WTC11 (cell line): Measurements from ENCODE around the gene SNHG17. TPM values are rescaled to one million over a fixed set of nuclear protein-coding genes. Genes with fewer than 3 reads are reported as not detected.
"Not testable (repeated sequence)": the region's sequence is repeated elsewhere in the genome, so short reads cannot be mapped to it uniquely, and the experiment has no call there.

Experiments used
- ATAC-seq: fragments of 200-7000 bp; cut with Tn5 transposase; 2 replicates; pipeline ENCODE4 v1.10.0; 2021; ENCODE audit warnings: mild to moderate bottlenecking, moderate library complexity
- CTCF ChIA-PET: fragments of 300-600 bp; sonication (Branson Sonifier 250); formaldehyde crosslinking; loops from one replicate; lab custom pipeline; 2021; ENCODE audit warnings: antibody characterized with exemption; lab: Charles Lee
- POLR2A ChIA-PET: fragments of 350-600 bp; sonication (Branson Sonifier 250); formaldehyde crosslinking; loops from one replicate; lab custom pipeline; 2021; ENCODE audit warnings: antibody characterized with exemption; lab: Charles Lee
- DNase-seq: peaks from one replicate; pipeline ENCODE4 v3.0.0; 2021; ENCODE audit warnings: low spot score
- H3K27ac Mint-ChIP-seq: 2 replicates; pipeline ENCODE4 v1.8.0; 2021; ENCODE audit warnings: mixed read lengths
- H3K27me3 Mint-ChIP-seq: 2 replicates; pipeline ENCODE4 v1.8.0; 2021; ENCODE audit warnings: low read depth, mild to moderate bottlenecking, moderate library complexity, mixed read lengths
- H3K36me3 Mint-ChIP-seq: 2 replicates; pipeline ENCODE4 v1.8.0; 2021; ENCODE audit warnings: mixed read lengths
- H3K4me1 Mint-ChIP-seq: 2 replicates; pipeline ENCODE4 v1.8.0; 2022; ENCODE audit warnings: mixed read lengths
- H3K4me3 Mint-ChIP-seq: 2 replicates; pipeline ENCODE4 v1.8.0; 2021; ENCODE audit warnings: mild to moderate bottlenecking, moderate library complexity, mixed read lengths
- H3K9me3 Mint-ChIP-seq: 2 replicates; pipeline ENCODE4 v1.8.0; 2021; ENCODE audit warnings: mixed read lengths
- FOXK1 ChIP-seq: sonication (generic); formaldehyde crosslinking; IDR thresholded peaks from 2 replicates; pipeline ENCODE4 v1.8.0; 2022; ENCODE audit warnings: mild to moderate bottlenecking, moderate library complexity, missing genetic modification reagents
- NFATC4 ChIP-seq: fragments of 250-450 bp; sonication (Bioruptor Pico); IDR thresholded peaks from 2 replicates; pipeline ENCODE4 v1.9.0; 2021; ENCODE audit warnings: mild to moderate bottlenecking
- NFYB ChIP-seq: sonication (generic); formaldehyde crosslinking; conservative IDR thresholded peaks from 2 replicates; pipeline ENCODE4 v1.8.0; 2022; ENCODE audit warnings: low read depth, missing genetic modification reagents
- NR2C2 ChIP-seq: sonication (generic); formaldehyde crosslinking; IDR thresholded peaks from 2 replicates; pipeline ENCODE4 v1.8.0; 2022; ENCODE audit warnings: mild to moderate bottlenecking, missing genetic modification reagents
- SOX15 ChIP-seq: fragments of 250-450 bp; sonication (Bioruptor Pico); IDR thresholded peaks from 2 replicates; pipeline ENCODE4 v1.9.0; 2021; ENCODE audit warnings: mild to moderate bottlenecking
- TP53 ChIP-seq: sonication (generic); formaldehyde crosslinking; IDR thresholded peaks from 2 replicates; pipeline ENCODE4 v1.8.1; 2023; ENCODE audit warnings: mild to moderate bottlenecking, missing genetic modification reagents
- ZNF671 ChIP-seq: fragments of 250-450 bp; sonication (Bioruptor Pico); IDR thresholded peaks from 2 replicates; pipeline ENCODE4 v1.8.0; 2021; ENCODE audit warnings: mild to moderate bottlenecking
- total RNA-seq: library from RNA; stranded (reverse); gene quantifications from 3 replicates; pipeline ENCODE4 v1.2.3, GENCODE V29; 2021
- TF ChIP-seq, protein P1 (sequence below): fragments of 250-450 bp; sonication (Bioruptor Pico); IDR thresholded peaks from 2 replicates; pipeline ENCODE4 v1.9.0; 2021; ENCODE audit warnings: mild to moderate bottlenecking

Gene SNHG17
- total RNA-seq, 1 experiment from 2014 or later = 71.6 TPM

DNA sequence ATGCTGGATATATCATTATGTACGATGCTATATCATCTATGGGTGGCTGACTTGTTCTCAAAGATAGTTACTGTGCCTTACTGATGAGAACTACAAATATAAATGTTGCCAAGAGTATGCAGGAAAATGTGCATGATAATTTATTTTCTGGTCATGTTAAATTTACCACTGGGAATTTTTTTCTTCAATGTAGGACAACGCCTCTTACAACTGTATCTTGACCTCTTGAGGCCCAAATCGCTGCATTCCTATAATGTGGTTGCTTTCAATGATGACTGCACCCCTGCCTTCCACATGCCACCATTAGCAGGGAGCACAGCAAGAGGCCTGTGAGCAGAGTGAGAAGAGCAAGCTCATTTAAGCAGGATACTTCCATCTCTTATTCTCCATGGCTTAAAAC is 31.9 kb upstream of the SNHG17 start:
- CTCF ChIA-PET = no interaction called here
- no peaks in the 10 kb centered on the region for H3K9me3 Mint-ChIP-seq
- POLR2A ChIA-PET = no interaction called here

DNA sequence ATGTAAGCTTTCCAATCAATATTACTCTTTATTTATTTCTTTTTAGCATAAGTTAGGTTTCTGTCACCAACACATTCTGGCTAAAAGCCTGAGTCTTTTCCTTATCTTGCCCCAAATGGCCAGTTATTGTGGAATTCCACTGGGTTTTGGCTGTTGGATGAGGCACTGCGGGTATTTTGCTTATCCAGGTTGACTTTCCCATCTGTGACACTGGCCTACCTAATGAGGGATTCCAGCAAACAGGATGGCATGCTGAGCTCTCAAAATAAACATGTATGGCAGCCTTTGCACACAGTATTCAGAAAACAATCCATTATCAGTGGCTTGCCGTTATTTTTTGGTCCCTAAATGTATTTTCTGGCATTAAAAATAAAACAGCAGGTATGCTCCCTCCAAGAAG is 31.0 kb upstream of the SNHG17 start:
- ATAC-seq (no peak), DNase-seq (no peak)
- TF ChIP-seq ZNF671 (CRISPR knock-in tag) = no peak
- ChIA-PET CTCF (no interaction called here), POLR2A (no interaction called here)
- Mint-ChIP-seq H3K9me3 (no peaks in the 10 kb centered on the region), H3K4me1 (no peaks in the 10 kb centered on the region), H3K36me3 (no peaks in the 10 kb centered on the region; the same call in 1 of the 2 replicates), H3K4me3 (no peak overlapping the region), H3K27ac (no peak overlapping the region), H3K27me3 (no peaks in the 10 kb centered on the region; the same call in 1 of the 2 replicates)

More for the DNA sequence above, 31.9 kb upstream of the SNHG17 start:
- peaks cover 4% of the 10 kb centered on the region for H3K4me1 Mint-ChIP-seq
- H3K4me3 Mint-ChIP-seq = no peak overlapping the region
- ATAC-seq (no peak), DNase-seq (no peak)
- no peaks in the 10 kb centered on the region; the same call in 1 of the 2 replicates for H3K36me3 Mint-ChIP-seq
- TF ChIP-seq ZNF671 (CRISPR knock-in tag) = no peak
- TF ChIP-seq, protein P1, sequence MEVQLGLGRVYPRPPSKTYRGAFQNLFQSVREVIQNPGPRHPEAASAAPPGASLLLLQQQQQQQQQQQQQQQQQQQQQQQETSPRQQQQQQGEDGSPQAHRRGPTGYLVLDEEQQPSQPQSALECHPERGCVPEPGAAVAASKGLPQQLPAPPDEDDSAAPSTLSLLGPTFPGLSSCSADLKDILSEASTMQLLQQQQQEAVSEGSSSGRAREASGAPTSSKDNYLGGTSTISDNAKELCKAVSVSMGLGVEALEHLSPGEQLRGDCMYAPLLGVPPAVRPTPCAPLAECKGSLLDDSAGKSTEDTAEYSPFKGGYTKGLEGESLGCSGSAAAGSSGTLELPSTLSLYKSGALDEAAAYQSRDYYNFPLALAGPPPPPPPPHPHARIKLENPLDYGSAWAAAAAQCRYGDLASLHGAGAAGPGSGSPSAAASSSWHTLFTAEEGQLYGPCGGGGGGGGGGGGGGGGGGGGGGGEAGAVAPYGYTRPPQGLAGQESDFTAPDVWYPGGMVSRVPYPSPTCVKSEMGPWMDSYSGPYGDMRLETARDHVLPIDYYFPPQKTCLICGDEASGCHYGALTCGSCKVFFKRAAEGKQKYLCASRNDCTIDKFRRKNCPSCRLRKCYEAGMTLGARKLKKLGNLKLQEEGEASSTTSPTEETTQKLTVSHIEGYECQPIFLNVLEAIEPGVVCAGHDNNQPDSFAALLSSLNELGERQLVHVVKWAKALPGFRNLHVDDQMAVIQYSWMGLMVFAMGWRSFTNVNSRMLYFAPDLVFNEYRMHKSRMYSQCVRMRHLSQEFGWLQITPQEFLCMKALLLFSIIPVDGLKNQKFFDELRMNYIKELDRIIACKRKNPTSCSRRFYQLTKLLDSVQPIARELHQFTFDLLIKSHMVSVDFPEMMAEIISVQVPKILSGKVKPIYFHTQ (CRISPR knock-in tag) = no peak
- no peak for TF ChIP-seq SOX15 (CRISPR knock-in tag)
- H3K27ac Mint-ChIP-seq = no peak overlapping the region
- no peaks in the 10 kb centered on the region; the same call in 1 of the 2 replicates for H3K27me3 Mint-ChIP-seq

DNA sequence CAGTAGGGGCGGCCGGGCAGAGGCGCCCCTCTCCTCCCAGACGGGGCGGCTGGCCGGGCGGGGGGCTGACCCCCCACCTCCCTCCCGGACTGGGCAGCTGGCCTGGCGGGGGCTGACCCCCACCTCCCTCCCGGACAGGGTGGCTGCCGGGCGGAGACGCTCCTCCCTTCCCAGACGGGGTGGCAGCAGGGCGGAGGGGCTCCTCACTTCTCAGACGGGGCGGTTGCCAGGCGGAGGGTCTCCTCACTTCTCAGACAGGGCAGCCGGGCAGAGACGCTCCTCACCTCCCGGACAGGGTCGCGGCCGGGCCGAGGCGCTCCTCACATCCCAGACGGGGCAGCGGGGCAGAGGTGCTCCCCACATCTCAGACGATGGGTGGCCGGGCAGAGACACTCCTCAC is 26.4 kb upstream of the SNHG17 start:
- H3K4me1 Mint-ChIP-seq, H3K27me3 Mint-ChIP-seq, CTCF ChIA-PET, POLR2A ChIA-PET, H3K9me3 Mint-ChIP-seq, DNase-seq, H3K27ac Mint-ChIP-seq, H3K4me3 Mint-ChIP-seq, ATAC-seq, H3K36me3 Mint-ChIP-seq: not testable (repeated sequence)

DNA sequence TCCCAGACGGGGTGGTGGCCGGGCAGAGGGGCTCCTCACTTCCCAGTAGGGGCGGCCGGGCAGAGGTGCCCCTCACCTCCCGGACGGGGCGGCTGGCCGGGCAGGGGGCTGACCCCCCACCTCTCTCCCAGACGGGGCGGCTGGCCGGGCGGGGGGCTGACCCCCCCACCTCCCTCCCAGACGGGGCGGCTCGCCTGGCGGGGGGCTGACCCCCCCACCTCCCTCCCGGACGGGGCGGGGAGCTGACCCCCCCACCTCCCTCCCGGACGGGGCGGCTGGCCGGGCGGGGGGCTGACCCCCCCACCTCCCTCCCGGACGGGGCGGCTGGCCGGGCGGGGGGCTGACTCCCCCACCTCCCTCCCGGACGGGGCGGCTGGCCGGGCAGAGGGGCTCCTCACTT is 26.0 kb upstream of the SNHG17 start:
- DNase-seq, H3K4me1 Mint-ChIP-seq, CTCF ChIA-PET, H3K4me3 Mint-ChIP-seq, H3K36me3 Mint-ChIP-seq, H3K27ac Mint-ChIP-seq, ATAC-seq, POLR2A ChIA-PET, H3K27me3 Mint-ChIP-seq, H3K9me3 Mint-ChIP-seq: not testable (repeated sequence)

DNA sequence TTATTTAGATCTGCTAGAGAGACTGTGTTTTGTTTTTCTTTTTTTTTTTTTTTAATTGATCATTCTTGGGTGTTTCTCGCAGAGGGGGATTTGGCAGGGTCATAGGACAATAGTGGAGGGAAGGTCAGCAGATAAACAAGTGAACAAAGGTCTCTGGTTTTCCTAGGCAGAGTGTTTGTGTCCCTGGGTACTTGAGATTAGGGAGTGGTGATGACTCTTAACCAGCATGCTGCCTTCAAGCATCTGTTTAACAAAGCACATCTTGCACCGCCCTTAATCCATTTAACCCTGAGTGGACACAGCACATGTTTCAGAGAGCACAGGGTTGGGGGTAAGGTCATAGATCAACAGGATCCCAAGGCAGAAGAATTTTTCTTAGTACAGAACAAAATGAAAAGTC is 25.5 kb upstream of the SNHG17 start:
- H3K27ac Mint-ChIP-seq, ATAC-seq, H3K4me1 Mint-ChIP-seq, CTCF ChIA-PET, DNase-seq, H3K4me3 Mint-ChIP-seq, H3K36me3 Mint-ChIP-seq, POLR2A ChIA-PET, H3K9me3 Mint-ChIP-seq, H3K27me3 Mint-ChIP-seq: not testable (repeated sequence)

DNA sequence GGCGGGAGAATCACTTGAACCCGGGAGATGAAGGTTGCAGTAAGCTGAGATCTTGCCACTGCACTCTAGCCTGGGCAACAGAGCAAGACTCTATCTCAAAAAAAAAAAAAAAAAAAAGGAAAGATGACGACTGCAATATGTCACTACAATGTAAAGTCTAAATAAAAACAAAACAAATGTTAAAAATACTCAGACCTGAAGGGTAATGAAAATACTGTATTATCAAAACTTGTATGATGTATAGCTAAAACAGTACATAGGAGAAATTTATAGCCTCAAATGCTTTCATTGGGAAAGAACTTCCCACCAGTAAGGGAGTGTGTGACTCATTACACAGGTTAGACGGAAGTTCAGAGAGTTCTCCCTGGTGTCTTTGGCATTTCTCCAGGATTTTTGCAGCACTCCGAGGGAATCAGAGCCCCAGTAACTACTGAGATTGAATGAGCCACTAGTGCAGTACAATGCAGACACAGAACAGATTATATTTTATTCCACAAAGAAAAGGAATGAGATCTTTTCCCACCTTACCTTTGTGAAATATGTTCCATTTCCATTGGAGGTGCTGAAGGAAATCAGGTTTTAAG is 25.0 kb upstream of the SNHG17 start:
- Mint-ChIP-seq H3K9me3 (no peaks in the 10 kb centered on the region), H3K36me3 (no peaks in the 10 kb centered on the region; the same call in 1 of the 2 replicates), H3K27ac (no peak overlapping the region), H3K27me3 (peaks cover 9% of the 10 kb centered on the region), H3K4me1 (no peaks in the 10 kb centered on the region), H3K4me3 (no peak overlapping the region)
- ChIA-PET CTCF (no interaction called here), POLR2A (no interaction called here)
- TF ChIP-seq TP53 (CRISPR knock-in tag) = no peak
- no peak for DNase-seq
- no peak; the same call in 1 of the 2 replicates for ATAC-seq

DNA sequence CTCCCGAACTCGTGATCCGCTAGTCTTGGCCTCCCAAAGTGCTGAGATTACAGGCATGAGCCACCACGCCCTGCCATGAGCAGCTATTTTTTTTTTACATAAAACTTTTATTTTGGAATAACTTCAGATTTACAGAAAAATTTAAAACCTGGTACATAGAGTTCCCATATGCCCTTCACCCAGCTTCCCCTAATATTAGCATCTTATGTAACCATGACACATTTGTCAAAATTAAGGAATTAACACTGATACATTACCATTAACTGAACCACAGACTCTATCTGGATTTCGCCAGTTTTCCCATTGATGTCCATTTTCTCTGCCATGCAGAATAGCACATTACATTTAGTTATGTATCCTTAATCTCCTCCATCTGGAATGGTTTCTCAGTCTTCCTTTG is 23.2 kb upstream of the SNHG17 start:
- TF ChIP-seq NFYB (CRISPR knock-in tag) (no peak), FOXK1 (CRISPR knock-in tag) (no peak), NFATC4 (CRISPR knock-in tag) (no peak), NR2C2 (no peak)
- H3K9me3 Mint-ChIP-seq = no peaks in the 10 kb centered on the region
- no peaks in the 10 kb centered on the region; the same call in 1 of the 2 replicates for H3K36me3 Mint-ChIP-seq
- peaks cover 9% of the 10 kb centered on the region for H3K27me3 Mint-ChIP-seq
- POLR2A ChIA-PET = no interaction called here
- H3K4me3 Mint-ChIP-seq = no peak overlapping the region
- H3K27ac Mint-ChIP-seq = no peak overlapping the region
- DNase-seq (no peak), ATAC-seq (no peak)
- H3K4me1 Mint-ChIP-seq = no peaks in the 10 kb centered on the region
- CTCF ChIA-PET = interaction anchor here (1.7 to 2.3 kb wide), 2 partner anchors 12 to 14 kb away, joined by 6 to 9 read pairs; partner anchors contain the start of gene RALGAPB
